ENCODE results near the gene AGAP1. TPM values are rescaled to one million over a fixed set of nuclear protein-coding genes. Genes with fewer than 3 reads are reported as not detected.

AGAP1 gene
- total RNA-seq, 1 experiment from 2014 or later, result 56.4 TPM

- H3K9me3 Mint-ChIP-seq (ENCODE audit: low read depth, unreplicated experiment), result no peaks in the 10 kb centered on the region
- intact Hi-C loops (cut with micrococcal nuclease; ENCODE audit: unreplicated experiment), result no loop called here
- DNase-seq, result no peak
- no peak overlapping the region for H3K27ac Mint-ChIP-seq (ENCODE audit: unreplicated experiment)
- H3K4me1 Mint-ChIP-seq (ENCODE audit: low read depth, unreplicated experiment), result peaks cover 9% of the 10 kb centered on the region
- BruUV-seq (replicated peaks), result no TSS peak
- no peak for TF ChIP-seq CTCF (IDR thresholded peaks at IDR 0.05; ENCODE audit: unreplicated experiment)
- H3K4me3 Mint-ChIP-seq (ENCODE audit: low read depth, unreplicated experiment), result no peak overlapping the region
- CTCF ChIA-PET, result interaction anchor here (0.6 kb wide), 1 partner anchor 1661 kb away, joined by 3 read pairs; no protein-coding TSS in a partner anchor
- H3K36me3 Mint-ChIP-seq (ENCODE audit: insufficient read depth, unreplicated experiment), result no peaks in the 10 kb centered on the region
- no peaks in the 10 kb centered on the region for H3K27me3 Mint-ChIP-seq (ENCODE audit: unreplicated experiment)
These were observed 89.3 kb downstream of the AGAP1 start for GRCh38 chr2:235583144-235583543.

- no peak for DNase-seq
- Mint-ChIP-seq H3K36me3 (ENCODE audit: insufficient read depth, unreplicated experiment) (no peaks in the 10 kb centered on the region), H3K27ac (ENCODE audit: unreplicated experiment) (no peak overlapping the region), H3K27me3 (ENCODE audit: unreplicated experiment) (no peaks in the 10 kb centered on the region), H3K4me1 (ENCODE audit: low read depth, unreplicated experiment) (peaks cover 9% of the 10 kb centered on the region), H3K4me3 (ENCODE audit: low read depth, unreplicated experiment) (no peak overlapping the region), H3K9me3 (ENCODE audit: low read depth, unreplicated experiment) (no peaks in the 10 kb centered on the region)
- intact Hi-C loops (cut with micrococcal nuclease; ENCODE audit: unreplicated experiment), result no loop called here
- CTCF ChIA-PET, result interaction anchor here (1.6 kb wide), 1 partner anchor 9 kb away, joined by 3 read pairs; no protein-coding TSS in a partner anchor
- no peak for TF ChIP-seq CTCF (IDR thresholded peaks at IDR 0.05; ENCODE audit: unreplicated experiment)
- BruUV-seq (replicated peaks), result no TSS peak
These were observed 90.2 kb downstream of the AGAP1 start for GRCh38 chr2:235583925-235584637.

- no peak overlapping the region for H3K4me3 Mint-ChIP-seq (ENCODE audit: low read depth, unreplicated experiment)
- CTCF ChIA-PET, result interaction anchor here (1.6 kb wide), 1 partner anchor 9 kb away, joined by 3 read pairs; no protein-coding TSS in a partner anchor
- H3K27me3 Mint-ChIP-seq (ENCODE audit: unreplicated experiment), result no peaks in the 10 kb centered on the region
- H3K9me3 Mint-ChIP-seq (ENCODE audit: low read depth, unreplicated experiment), result no peaks in the 10 kb centered on the region
- TF ChIP-seq CTCF (IDR thresholded peaks at IDR 0.05; ENCODE audit: unreplicated experiment), result no peak
- H3K36me3 Mint-ChIP-seq (ENCODE audit: insufficient read depth, unreplicated experiment), result no peaks in the 10 kb centered on the region
- H3K27ac Mint-ChIP-seq (ENCODE audit: unreplicated experiment), result no peak overlapping the region
- DNase-seq, result no peak
- BruUV-seq (replicated peaks), result no TSS peak
- intact Hi-C loops (cut with micrococcal nuclease; ENCODE audit: unreplicated experiment), result no loop called here
- H3K4me1 Mint-ChIP-seq (ENCODE audit: low read depth, unreplicated experiment), result peaks cover 9% of the 10 kb centered on the region
These were observed 90.8 kb downstream of the AGAP1 start for GRCh38 chr2:235584638-235585007.

- CTCF ChIA-PET, result no interaction called here
- no peaks in the 10 kb centered on the region for H3K4me1 Mint-ChIP-seq (ENCODE audit: low read depth, unreplicated experiment)
- no peak for DNase-seq
- H3K4me3 Mint-ChIP-seq (ENCODE audit: low read depth, unreplicated experiment), result no peak overlapping the region
- BruUV-seq (replicated peaks), result no TSS peak
- intact Hi-C loops (cut with micrococcal nuclease; ENCODE audit: unreplicated experiment), result no loop called here
- no peaks in the 10 kb centered on the region for H3K27me3 Mint-ChIP-seq (ENCODE audit: unreplicated experiment)
- no peak for TF ChIP-seq CTCF (IDR thresholded peaks at IDR 0.05; ENCODE audit: unreplicated experiment)
- H3K36me3 Mint-ChIP-seq (ENCODE audit: insufficient read depth, unreplicated experiment), result no peaks in the 10 kb centered on the region
- no peaks in the 10 kb centered on the region for H3K9me3 Mint-ChIP-seq (ENCODE audit: low read depth, unreplicated experiment)
- no peak overlapping the region for H3K27ac Mint-ChIP-seq (ENCODE audit: unreplicated experiment)
These were observed 93.4 kb downstream of the AGAP1 start for GRCh38 chr2:235587202-235587601.

Measured in Calu3 (cell line).